T1000 (cell line): ENCODE data around the gene SASH1.
A peak's percentile ranks its signal among the peaks of the same experiment; 100 is the strongest.
"Not testable (repeated sequence)": the region's sequence is repeated elsewhere in the genome, so short reads cannot be mapped to it uniquely, and the experiment has no call there.

Experiments used
- DNase-seq: peaks from one replicate; lab custom pipeline; 2025; ENCODE audit warnings: mixed read lengths; lab: John Stamatoyannopoulos, UW

The SASH1 gene

GRCh38 chr6:148328876-148329555 lies 13.6 kb upstream of the SASH1 start:
- no peak for DNase-seq

DNA sequence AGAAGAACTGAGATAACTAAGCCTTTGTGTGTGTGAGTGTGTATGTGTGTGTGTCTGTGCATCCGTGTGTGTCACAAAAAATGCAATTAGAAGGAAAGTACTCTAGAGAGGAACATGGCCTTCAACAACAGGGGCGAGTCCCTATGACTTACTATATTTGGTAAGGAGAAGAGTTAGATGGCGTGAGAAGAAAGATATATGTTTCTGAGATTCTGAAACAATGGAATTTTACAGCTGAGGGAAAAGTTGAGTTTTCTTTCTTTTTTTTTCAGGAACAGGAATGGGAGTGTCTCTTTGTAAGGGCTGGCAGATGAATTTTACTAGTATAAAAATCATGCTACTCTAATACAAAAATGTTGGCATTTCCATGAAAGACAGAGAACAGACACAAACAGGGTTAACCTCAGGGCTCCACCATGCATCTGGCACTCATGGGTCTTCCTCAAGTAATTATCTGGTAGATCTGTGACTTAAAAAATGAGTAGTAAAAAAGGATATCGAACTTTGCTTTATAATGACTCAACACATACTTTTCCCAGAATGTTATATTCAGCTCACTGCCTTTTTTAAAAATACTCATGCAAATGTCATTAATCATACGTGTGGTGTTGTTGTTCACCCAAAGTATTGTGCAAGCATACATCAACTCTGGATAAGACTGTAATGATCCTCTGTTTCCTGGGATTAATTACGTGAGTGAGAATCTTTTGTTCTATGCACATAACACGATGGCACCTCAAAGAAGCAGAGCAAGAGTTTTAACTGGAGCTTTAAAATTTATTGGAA lies 12.8 kb upstream of the SASH1 start:
- DNase-seq: no peak

GRCh38 chr6:148332088-148332487 lies 10.6 kb upstream of the SASH1 start:
- no peak for DNase-seq

- DNase-seq: no peak
Observed at GRCh38 chr6:148336901-148337300, 5.7 kb upstream of the SASH1 start.

- no peak for DNase-seq
Observed at GRCh38 chr6:148339766-148340165, 2.9 kb upstream of the SASH1 start.

- DNase-seq: no peak
Observed at GRCh38 chr6:148340586-148341297, 1.9 kb upstream of the SASH1 start.

DNA sequence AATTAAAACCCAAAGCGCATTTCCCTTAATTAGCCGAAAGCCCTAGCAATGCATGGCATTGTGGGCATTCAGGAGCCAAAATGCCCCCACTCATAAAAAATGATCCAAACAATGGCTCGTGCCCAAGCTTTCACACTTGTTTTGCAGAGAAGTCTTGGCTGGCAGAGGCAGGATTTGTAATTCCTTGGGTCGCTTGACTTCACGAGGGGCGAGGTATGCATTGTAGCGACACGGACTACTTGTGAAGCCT lies 613 bp upstream of the SASH1 start:
- DNase-seq: no peak

DNA sequence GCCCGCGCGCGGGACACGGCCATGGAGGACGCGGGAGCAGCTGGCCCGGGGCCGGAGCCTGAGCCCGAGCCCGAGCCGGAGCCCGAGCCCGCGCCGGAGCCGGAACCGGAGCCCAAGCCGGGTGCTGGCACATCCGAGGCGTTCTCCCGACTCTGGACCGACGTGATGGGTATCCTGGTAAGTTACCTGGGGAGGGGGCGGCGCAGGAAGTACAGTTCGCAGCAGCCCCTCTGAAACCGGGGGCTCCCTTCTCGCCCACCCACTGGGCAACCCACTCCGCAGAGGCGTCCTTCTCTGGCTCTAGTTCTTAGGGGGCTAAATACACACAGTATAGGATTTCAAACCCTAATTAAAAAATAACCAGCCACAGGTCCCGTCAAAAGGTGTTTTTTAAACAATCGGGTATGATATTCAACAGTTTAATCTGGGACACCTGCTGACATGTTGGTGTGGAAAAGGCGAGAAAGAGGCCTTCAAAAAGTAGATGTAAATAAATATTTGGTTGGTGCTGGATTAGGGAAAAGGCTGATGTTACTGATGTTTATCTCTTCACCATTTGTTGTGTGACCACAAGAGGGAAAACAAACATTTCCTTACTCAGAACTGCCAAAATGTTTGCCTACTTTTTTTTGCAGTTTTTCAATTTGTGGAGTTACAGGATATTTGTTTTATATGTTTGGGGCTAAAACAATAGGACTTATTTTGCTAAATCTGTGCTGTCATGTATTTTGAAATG lies 577 bp downstream of the SASH1 start:
- no peak for DNase-seq

DNA sequence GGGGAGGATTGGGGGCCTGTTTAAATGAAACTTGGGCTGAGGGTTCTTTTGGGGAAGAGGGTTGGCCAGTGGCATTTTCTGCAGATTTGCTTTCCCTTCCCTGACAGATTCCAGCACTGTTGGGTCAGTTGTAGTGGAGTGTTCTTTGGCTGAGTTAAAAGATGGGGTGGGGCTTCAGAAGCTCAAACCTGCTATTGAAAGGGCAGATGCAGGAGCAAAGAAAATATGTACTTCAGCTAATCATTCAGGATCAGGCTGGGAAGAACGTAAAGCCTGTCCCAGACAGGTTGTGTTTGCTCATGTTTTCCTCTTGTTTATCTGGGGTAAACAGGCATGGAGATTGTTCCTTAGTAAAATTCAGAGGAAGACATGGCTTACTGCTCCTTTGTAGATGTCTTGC lies 2.5 kb downstream of the SASH1 start:
- DNase-seq: no peak

DNA sequence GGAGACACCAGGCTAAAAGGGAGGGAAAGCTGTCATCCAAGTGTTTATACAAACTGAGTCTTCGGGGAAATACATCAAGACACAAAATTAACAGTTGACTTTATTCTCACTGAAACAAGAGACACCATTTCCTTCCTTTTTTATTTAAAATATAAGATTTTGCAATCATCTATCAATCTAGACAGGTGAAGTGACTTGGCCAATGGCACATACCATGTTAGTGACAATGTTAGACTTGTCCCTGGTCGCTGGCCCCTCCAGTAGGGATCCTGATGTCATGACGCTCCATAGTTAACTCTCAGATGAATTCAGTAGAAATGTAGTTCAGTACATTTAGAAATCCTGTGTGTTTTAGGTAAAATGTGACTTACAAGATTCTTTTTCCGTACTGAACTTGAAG lies 2.9 kb downstream of the SASH1 start:
- DNase-seq: no peak

DNA sequence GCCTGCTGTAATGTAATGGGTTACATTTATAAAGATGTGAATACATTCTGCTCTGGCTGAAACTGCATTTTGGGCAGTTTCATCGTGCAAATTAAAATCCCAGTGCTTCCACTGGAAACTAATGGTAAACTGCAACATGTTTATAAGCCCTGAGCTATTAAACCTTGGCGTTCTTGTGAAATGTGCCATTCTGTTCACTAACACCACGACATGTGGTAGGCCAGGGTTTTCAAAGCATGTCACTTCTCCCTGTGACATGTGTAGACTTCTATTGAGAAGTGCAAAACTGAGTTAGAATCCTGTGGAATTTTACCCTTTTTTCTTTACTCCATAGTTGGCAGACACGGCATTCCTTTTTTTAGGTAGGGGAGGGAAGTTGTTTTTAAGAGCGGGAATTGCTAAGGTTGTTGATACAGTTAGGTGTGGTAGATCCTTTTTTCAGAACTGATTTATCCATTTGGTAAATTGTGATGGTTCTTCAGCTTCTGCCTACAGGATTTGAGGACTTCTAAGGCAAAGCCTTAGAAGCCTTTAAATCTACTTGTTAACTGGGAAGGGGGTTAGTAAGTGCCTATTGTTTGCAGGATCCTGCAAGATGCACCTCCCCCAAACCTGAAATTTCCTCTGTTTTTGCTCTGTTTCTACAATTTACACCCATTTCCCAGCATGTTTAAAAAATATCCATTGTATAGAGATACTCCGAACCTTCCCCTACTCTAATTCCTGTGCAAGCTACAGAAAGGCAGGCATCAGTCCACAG lies 4.2 kb downstream of the SASH1 start:
- DNase-seq: no peak

DNA sequence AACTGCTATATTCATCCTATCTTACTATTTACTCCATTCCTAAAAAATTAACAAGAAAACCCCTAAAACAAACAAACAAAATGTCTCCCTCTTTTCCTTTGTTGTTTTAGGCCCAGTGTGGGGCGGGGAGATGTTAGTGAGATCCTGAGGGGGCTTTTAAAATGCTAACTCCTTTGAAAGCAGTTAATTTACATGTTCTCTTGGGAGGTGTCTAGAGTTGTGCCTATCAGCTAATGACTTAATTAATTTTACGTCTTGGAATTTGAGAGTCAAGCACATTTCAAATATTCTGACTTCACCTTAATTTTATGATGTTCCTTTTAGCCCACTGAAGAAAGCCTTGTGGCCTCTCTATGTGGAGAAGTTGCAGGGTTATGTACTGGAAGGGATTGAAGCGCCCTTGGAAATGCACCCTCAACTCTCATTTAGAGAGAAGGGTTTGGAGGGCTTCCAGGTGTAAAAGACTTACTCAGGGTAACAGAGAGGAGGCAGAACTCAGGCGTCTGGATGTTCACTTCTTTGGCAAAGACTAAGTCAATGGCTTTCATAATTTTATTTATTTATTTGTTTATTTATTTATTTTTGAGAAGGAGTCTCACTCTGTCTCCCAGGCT lies 4.9 kb downstream of the SASH1 start:
- no peak for DNase-seq

GRCh38 chr6:148348335-148348734 lies 5.7 kb downstream of the SASH1 start:
- no peak for DNase-seq

DNA sequence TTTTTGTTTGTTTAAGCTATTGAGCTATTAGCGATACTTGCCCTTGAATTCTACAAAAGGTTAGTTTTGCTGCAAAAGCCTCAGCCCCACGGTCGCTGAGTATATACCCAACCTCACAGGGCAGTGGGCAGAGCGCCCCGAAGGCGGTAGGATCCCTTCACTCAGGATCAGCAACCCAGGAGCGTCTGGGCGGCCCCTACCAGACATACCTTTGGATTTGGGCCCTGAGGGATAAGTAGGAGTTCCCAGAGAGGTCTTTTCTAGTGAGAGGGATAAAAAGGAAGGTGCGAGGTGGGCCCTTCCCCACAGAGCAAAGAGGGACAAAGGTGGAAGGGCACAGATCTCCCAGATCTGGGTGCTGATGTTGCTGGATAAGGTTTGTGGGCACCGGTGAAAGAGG lies 6.1 kb downstream of the SASH1 start:
- DNase-seq: no peak

DNA sequence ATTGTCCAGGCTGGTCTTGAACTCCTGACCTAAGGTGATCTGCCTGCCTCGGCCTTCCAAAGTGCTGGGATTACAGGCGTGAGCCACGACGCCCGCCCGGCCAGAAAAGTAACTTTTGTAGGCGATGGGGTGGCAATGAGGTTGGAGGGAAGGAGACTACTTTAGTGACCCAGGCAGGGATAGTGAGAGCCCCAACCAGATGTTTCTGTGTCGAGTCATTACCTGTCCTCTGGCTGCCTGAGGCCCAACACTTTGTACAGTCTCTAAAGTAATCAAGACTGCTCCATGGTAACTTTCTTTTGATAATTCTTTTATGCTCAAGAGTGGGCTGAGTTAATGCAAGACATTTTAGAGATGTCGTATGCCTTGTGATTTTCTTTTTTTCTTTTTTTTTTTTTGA lies 6.8 kb downstream of the SASH1 start:
- no peak for DNase-seq

- DNase-seq: no peak
Observed at GRCh38 chr6:148351309-148351708, 8.7 kb downstream of the SASH1 start.

- DNase-seq: not testable (repeated sequence)
Observed at GRCh38 chr6:148352421-148352820, 9.8 kb downstream of the SASH1 start.

GRCh38 chr6:148358196-148358785 lies 15.7 kb downstream of the SASH1 start:
- DNase-seq: no peak

- DNase-seq: no peak
Observed at GRCh38 chr6:148359228-148359627, 16.6 kb downstream of the SASH1 start.

- DNase-seq: peak; percentile 37
Observed at GRCh38 chr6:148364056-148364824, 21.6 kb downstream of the SASH1 start.
